ENCODE measurements around the gene INSIG2. TPM values are rescaled to one million over a fixed set of nuclear protein-coding genes. Genes with fewer than 3 reads are reported as not detected.

Gene INSIG2
- polyA plus RNA-seq, 1 experiment = 7.5 TPM

- CTCF ChIA-PET = interaction anchor here (0.6 to 8.4 kb wide), 4 partner anchors 13 to 157 kb away, joined by 3 to 95 read pairs (median 6); no protein-coding TSS in a partner anchor
- TF ChIP-seq, protein P1, sequence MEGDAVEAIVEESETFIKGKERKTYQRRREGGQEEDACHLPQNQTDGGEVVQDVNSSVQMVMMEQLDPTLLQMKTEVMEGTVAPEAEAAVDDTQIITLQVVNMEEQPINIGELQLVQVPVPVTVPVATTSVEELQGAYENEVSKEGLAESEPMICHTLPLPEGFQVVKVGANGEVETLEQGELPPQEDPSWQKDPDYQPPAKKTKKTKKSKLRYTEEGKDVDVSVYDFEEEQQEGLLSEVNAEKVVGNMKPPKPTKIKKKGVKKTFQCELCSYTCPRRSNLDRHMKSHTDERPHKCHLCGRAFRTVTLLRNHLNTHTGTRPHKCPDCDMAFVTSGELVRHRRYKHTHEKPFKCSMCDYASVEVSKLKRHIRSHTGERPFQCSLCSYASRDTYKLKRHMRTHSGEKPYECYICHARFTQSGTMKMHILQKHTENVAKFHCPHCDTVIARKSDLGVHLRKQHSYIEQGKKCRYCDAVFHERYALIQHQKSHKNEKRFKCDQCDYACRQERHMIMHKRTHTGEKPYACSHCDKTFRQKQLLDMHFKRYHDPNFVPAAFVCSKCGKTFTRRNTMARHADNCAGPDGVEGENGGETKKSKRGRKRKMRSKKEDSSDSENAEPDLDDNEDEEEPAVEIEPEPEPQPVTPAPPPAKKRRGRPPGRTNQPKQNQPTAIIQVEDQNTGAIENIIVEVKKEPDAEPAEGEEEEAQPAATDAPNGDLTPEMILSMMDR (IDR thresholded peaks at IDR 0.05; ENCODE audit: insufficient read depth, low read depth, low read length) = no peak
- Histone ChIP-seq H3K27me3 (ENCODE audit: control insufficient read depth, insufficient read depth, low read length) (peaks cover 8% of the 10 kb centered on the region), H3K36me3 (ENCODE audit: control insufficient read depth, insufficient read depth, low read length) (no peaks in the 10 kb centered on the region), H3K4me3 (ENCODE audit: low read depth, low read length) (no peak overlapping the region)
- POLR2A ChIA-PET = no interaction called here
- DNase-seq (ENCODE audit: low read depth) = no peak
Measured at GRCh38 chr2:118045286-118045685, 43.0 kb upstream of the INSIG2 start.

GRCh38 chr2:118046634-118047210 is 41.5 kb upstream of the INSIG2 start:
- ChIA-PET POLR2A (no interaction called here), CTCF (interaction anchor here (0.7 to 8.4 kb wide), 28 partner anchors 8 to 809 kb away, joined by 3 to 95 read pairs (median 4); no protein-coding TSS in a partner anchor)
- TF ChIP-seq, protein P1 (IDR thresholded peaks at IDR 0.05; ENCODE audit: insufficient read depth, low read depth, low read length) = peak; percentile 59
- H3K36me3 ChIP-seq (ENCODE audit: control insufficient read depth, insufficient read depth, low read length) = no peaks in the 10 kb centered on the region
- peaks cover 2% of the 10 kb centered on the region; the same call in 1 of the 2 replicates for H3K27me3 ChIP-seq (ENCODE audit: control insufficient read depth, insufficient read depth, low read length)
- H3K4me3 ChIP-seq (ENCODE audit: low read depth, low read length) = no peak overlapping the region
- no peak for DNase-seq (ENCODE audit: low read depth)

DNA sequence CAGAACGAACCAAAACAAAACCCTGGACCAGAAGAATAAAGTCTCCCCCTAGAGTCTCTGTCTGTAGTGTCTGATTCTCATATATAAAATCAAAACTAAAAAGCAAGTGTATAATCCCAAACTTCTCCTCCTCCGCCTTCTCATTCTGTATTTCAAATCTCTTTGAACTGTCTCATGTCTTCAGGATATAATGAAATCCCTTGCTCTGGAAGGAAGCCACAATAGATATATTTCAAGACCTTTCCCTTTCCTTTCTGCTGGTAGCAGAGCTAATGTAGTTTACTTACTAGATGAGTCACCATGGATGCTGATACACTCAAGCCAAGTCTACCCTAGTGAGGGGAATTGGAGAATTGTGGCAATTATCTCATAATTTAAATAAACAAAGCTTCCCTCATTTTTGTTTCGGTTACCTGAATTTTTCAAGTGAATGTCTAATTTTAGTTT is 40.9 kb upstream of the INSIG2 start:
- no peak for DNase-seq (ENCODE audit: low read depth)
- ChIA-PET POLR2A (no interaction called here), CTCF (interaction anchor here (0.7 to 8.4 kb wide), 24 partner anchors 8 to 808 kb away, joined by 3 to 95 read pairs (median 4); no protein-coding TSS in a partner anchor)
- no peak overlapping the region for H3K4me3 ChIP-seq (ENCODE audit: low read depth, low read length)
- TF ChIP-seq, protein P1 (IDR thresholded peaks at IDR 0.05; ENCODE audit: insufficient read depth, low read depth, low read length) = no peak
- H3K27me3 ChIP-seq (ENCODE audit: control insufficient read depth, insufficient read depth, low read length) = peaks cover 2% of the 10 kb centered on the region; the same call in 1 of the 2 replicates
- no peaks in the 10 kb centered on the region for H3K36me3 ChIP-seq (ENCODE audit: control insufficient read depth, insufficient read depth, low read length)

DNA sequence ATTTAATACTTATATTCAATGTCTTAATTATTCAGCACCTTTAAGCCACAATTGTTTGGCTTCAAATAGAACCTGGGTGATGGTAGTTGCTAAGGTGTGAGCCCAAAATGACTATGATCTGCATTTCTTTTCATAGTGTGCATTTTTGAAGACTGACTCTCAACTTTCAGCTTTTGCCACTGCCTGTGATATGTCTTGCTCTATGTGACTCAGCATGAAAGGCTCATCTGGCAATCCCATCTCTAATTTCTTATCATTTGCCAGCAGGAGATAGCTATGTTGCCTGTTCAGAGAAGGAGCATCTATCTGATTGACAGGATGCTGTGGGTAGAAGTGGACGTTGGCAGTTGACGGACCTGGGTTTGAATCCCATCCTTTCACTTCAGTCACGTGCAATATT is 39.9 kb upstream of the INSIG2 start:
- TF ChIP-seq, protein P1 (IDR thresholded peaks at IDR 0.05; ENCODE audit: insufficient read depth, low read depth, low read length) = no peak
- Histone ChIP-seq H3K4me3 (ENCODE audit: low read depth, low read length) (no peak overlapping the region), H3K36me3 (ENCODE audit: control insufficient read depth, insufficient read depth, low read length) (no peaks in the 10 kb centered on the region), H3K27me3 (ENCODE audit: control insufficient read depth, insufficient read depth, low read length) (peaks cover 2% of the 10 kb centered on the region; the same call in 1 of the 2 replicates)
- CTCF ChIA-PET = interaction anchor here (2.3 to 8.4 kb wide), 5 partner anchors 10 to 173 kb away, joined by 7 to 95 read pairs (median 13); no protein-coding TSS in a partner anchor
- no peak for DNase-seq (ENCODE audit: low read depth)
- POLR2A ChIA-PET = no interaction called here

GRCh38 chr2:118049140-118049815 is 39.0 kb upstream of the INSIG2 start:
- H3K4me3 ChIP-seq (ENCODE audit: low read depth, low read length) = no peak overlapping the region
- ChIA-PET POLR2A (no interaction called here), CTCF (interaction anchor here (2.8 to 8.4 kb wide), 2 partner anchors 11 to 12 kb away, joined by 13 to 95 read pairs; no protein-coding TSS in a partner anchor)
- DNase-seq (ENCODE audit: low read depth) = no peak
- TF ChIP-seq, protein P1 (IDR thresholded peaks at IDR 0.05; ENCODE audit: insufficient read depth, low read depth, low read length) = no peak
- H3K36me3 ChIP-seq (ENCODE audit: control insufficient read depth, insufficient read depth, low read length) = no peaks in the 10 kb centered on the region
- peaks cover 3% of the 10 kb centered on the region; the same call in 1 of the 2 replicates for H3K27me3 ChIP-seq (ENCODE audit: control insufficient read depth, insufficient read depth, low read length)

Data from BJ (cell line).